HepG2 (cell line): ENCODE results near the gene ARMC2. TPM values are rescaled to one million over a fixed set of nuclear protein-coding genes. Genes with fewer than 3 reads are reported as not detected.
A peak's percentile ranks its signal among the peaks of the same experiment; 100 is the strongest.

Source experiments
- ATF3 ChIP-seq: sonication (generic); formaldehyde crosslinking; IDR thresholded peaks from 2 replicates; pipeline ENCODE4 v1.4.0; 2020; ENCODE audit warnings: missing genetic modification reagents
- ATF4 ChIP-seq, 2 experiments: fragments of 450-650 bp in 1 of 2; sonication (generic) in 1 of 2; formaldehyde crosslinking; IDR thresholded peaks; 2 replicates each; pipeline versions ENCODE4 v1.5.0 to v1.8.0; 2020 to 2022; ENCODE audit warnings: mild to moderate bottlenecking in 1 of 2, missing genetic modification reagents in 1 of 2
- HIC2 ChIP-seq: sonication (generic); formaldehyde crosslinking; IDR thresholded peaks from 2 replicates; pipeline ENCODE4 v1.9.0; 2022; ENCODE audit warnings: low read depth, missing genetic modification reagents
- IKZF5 ChIP-seq: IDR thresholded peaks from 2 replicates; pipeline ENCODE4 v1.6.1; 2018; ENCODE audit warnings: missing genetic modification reagents, mild to moderate bottlenecking, missing compliant biosample characterization
- MAFK ChIP-seq, 2 experiments: IDR thresholded peaks in 1 of 2; conservative IDR thresholded peaks in 1 of 2; 2 replicates each; pipeline ENCODE4 v1.6.1; 2011; ENCODE audit warnings: improper control_type of control experiment in 2 of 2, low read length in 2 of 2
- MTF2 ChIP-seq: sonication (generic); formaldehyde crosslinking; IDR thresholded peaks from 2 replicates; pipeline ENCODE4 v1.5.0; 2020; ENCODE audit warnings: missing genetic modification reagents, borderline replicate concordance
- REXO4 ChIP-seq: sonication (generic); formaldehyde crosslinking; IDR thresholded peaks from 2 replicates; pipeline ENCODE4 v1.8.0; 2022; ENCODE audit warnings: missing genetic modification reagents, mild to moderate bottlenecking, borderline replicate concordance
- SMAD1 ChIP-seq: sonication (generic); formaldehyde crosslinking; IDR thresholded peaks from 2 replicates; pipeline ENCODE4 v1.4.0; 2020; ENCODE audit warnings: missing genetic modification reagents, low read depth, mild to moderate bottlenecking, borderline replicate concordance
- THAP7 ChIP-seq: sonication (generic); formaldehyde crosslinking; IDR thresholded peaks from 2 replicates; pipeline ENCODE4 v1.8.1; 2023; ENCODE audit warnings: mild to moderate bottlenecking, missing genetic modification reagents
- ZNF235 ChIP-seq: sonication (generic); formaldehyde crosslinking; IDR thresholded peaks from 2 replicates; pipeline ENCODE4 v1.8.1; 2023; ENCODE audit warnings: mild to moderate bottlenecking, missing genetic modification reagents, borderline replicate concordance
- ZNF274 ChIP-seq: sonication (generic); formaldehyde crosslinking; IDR thresholded peaks from 2 replicates; pipeline ENCODE4 v1.5.1; 2020; ENCODE audit warnings: mild to moderate bottlenecking, missing genetic modification reagents
- ZNF329 ChIP-seq: sonication (generic); formaldehyde crosslinking; IDR thresholded peaks from 2 replicates; pipeline ENCODE4 v1.9.0; 2021; ENCODE audit warnings: low read depth, mild to moderate bottlenecking, missing genetic modification reagents
- polyA plus RNA-seq, 8 experiments: library from polyadenylated mRNA; depleted of rRNA in 3 of 8; stranded (reverse) in 7 of 8; unstranded in 1 of 8; fragments of >200 nt; fragmentation: Illumina TruSeq in 4 of 8; extraction: Trizol in 4 of 8; gene quantifications; 2 replicates each; pipeline versions ENCODE4 v1.2.1 to v1.2.3, GENCODE V29; 2011 to 2016; ENCODE audit warnings: low read depth in 4 of 8, missing spikeins in 1 of 8, mixed read lengths in 1 of 8; ENCODE audit not compliant: insufficient read depth in 1 of 8
- total RNA-seq, 5 experiments: library from RNA; depleted of rRNA; stranded (reverse); fragments of >200 nt; fragmentation: Illumina TruSeq; extraction: Trizol; gene quantifications; 2 replicates each; pipeline ENCODE4 v1.2.3, GENCODE V29; 2016; ENCODE audit warnings: low read depth in 1 of 5

ARMC2 gene
- total and polyA plus RNA-seq, 2 of the 13 experiments (the other 11 are each of a cell fraction or from before 2014, with no cell fraction given), result 1.4 to 3.2 TPM

- no peak for TF ChIP-seq IKZF5
- no peak for TF ChIP-seq SMAD1 (CRISPR knock-in tag)
- no peak for TF ChIP-seq REXO4 (CRISPR knock-in tag)
- TF ChIP-seq THAP7 (CRISPR knock-in tag), result no peak
- no peak for TF ChIP-seq ATF3 (CRISPR knock-in tag)
- TF ChIP-seq ZNF235, result no peak
- TF ChIP-seq MTF2 (CRISPR knock-in tag), result no peak
- TF ChIP-seq ZNF329, result no peak
- peak in 1 of 2 experiments; percentile 63; a peak in 2 of 4 replicates for TF ChIP-seq ATF4 (CRISPR knock-in tag; IDR thresholded peaks at IDR 0.05)
- 0 out of 4 replicates have a peak, but pooled peaks of 1 of the 2 experiments have one; percentile 1 for TF ChIP-seq MAFK (conservative IDR thresholded peaks at IDR 0.05 in 1 of 2, IDR thresholded peaks at IDR 0.05 in 1 of 2; ENCODE audit: low read length in 2 of 2)
- no peak for TF ChIP-seq ZNF274 (CRISPR knock-in tag)
- TF ChIP-seq HIC2 (CRISPR knock-in tag), result no peak
Measured at GRCh38 chr6:108896111-108896661, 48.0 kb downstream of the ARMC2 start (continued).
